BE2C (cell line): ENCODE data around the gene TMCC2.
"Not testable (repeated sequence)": the region's sequence is repeated elsewhere in the genome, so short reads cannot be mapped to it uniquely, and the experiment has no call there.

Experiments used
- DNase-seq: peaks from one replicate; pipeline ENCODE4 v3.0.0-alpha.2; 2020
- H3K27me3 ChIP-seq: fragments of 250-450 bp; sonication (Bioruptor Pico); 2 replicates; pipeline ENCODE4 v1.5.1; 2020; ENCODE audit warnings: mild to moderate bottlenecking
- H3K36me3 ChIP-seq: fragments of 250-450 bp; sonication (Bioruptor Pico); 2 replicates; pipeline ENCODE4 v1.5.1; 2020; ENCODE audit warnings: mild to moderate bottlenecking
- H3K4me1 ChIP-seq: fragments of 250-450 bp; sonication (Bioruptor Pico); 2 replicates; pipeline ENCODE4 v1.5.1; 2020
- H3K4me3 ChIP-seq: 2 replicates; pipeline ENCODE4 v1.5.1; 2011; ENCODE audit warnings: low read depth, low read length
- H3K9me3 ChIP-seq: fragments of 250-450 bp; sonication (Bioruptor Pico); 2 replicates; pipeline ENCODE4 v1.5.1; 2020
- CTCF ChIP-seq: IDR thresholded peaks from 2 replicates; pipeline ENCODE4 v1.5.1; 2012; ENCODE audit warnings: mild to moderate bottlenecking, low read depth, low read length

TMCC2 gene

GRCh38 chr1:205229399-205229871, 1.7 kb downstream of the TMCC2 start:
- TF ChIP-seq CTCF, result peak; percentile 47; the same call in 1 of the 2 replicates
- Histone ChIP-seq H3K4me1 (peaks cover 3% of the 10 kb centered on the region; the same call in 1 of the 2 replicates), H3K9me3 (no peaks in the 10 kb centered on the region), H3K27me3 (no peaks in the 10 kb centered on the region), H3K4me3 (peak overlapping the region; percentile 74), H3K36me3 (no peaks in the 10 kb centered on the region)
- peak; percentile 74 for DNase-seq

- Histone ChIP-seq H3K9me3 (no peaks in the 10 kb centered on the region), H3K4me3 (no peak overlapping the region; the same call in 1 of the 2 replicates), H3K27me3 (no peaks in the 10 kb centered on the region), H3K4me1 (peaks cover 3% of the 10 kb centered on the region; the same call in 1 of the 2 replicates), H3K36me3 (no peaks in the 10 kb centered on the region)
- no peak for DNase-seq
- TF ChIP-seq CTCF, result no peak
Observed at GRCh38 chr1:205229916-205230700, 2.4 kb downstream of the TMCC2 start.

GRCh38 chr1:205230982-205231381, 3.2 kb downstream of the TMCC2 start:
- H3K4me1 ChIP-seq, result peaks cover 3% of the 10 kb centered on the region; the same call in 1 of the 2 replicates
- no peaks in the 10 kb centered on the region for H3K27me3 ChIP-seq
- no peak for TF ChIP-seq CTCF
- no peak overlapping the region for H3K4me3 ChIP-seq
- DNase-seq, result no peak
- no peaks in the 10 kb centered on the region for H3K9me3 ChIP-seq
- no peaks in the 10 kb centered on the region for H3K36me3 ChIP-seq

- Histone ChIP-seq H3K4me3 (no peak overlapping the region), H3K4me1 (peaks cover 3% of the 10 kb centered on the region; the same call in 1 of the 2 replicates), H3K9me3 (no peaks in the 10 kb centered on the region), H3K27me3 (no peaks in the 10 kb centered on the region), H3K36me3 (no peaks in the 10 kb centered on the region)
- TF ChIP-seq CTCF, result no peak
- DNase-seq, result no peak
Observed at GRCh38 chr1:205232127-205232820, 4.5 kb downstream of the TMCC2 start.

- Histone ChIP-seq H3K9me3 (no peaks in the 10 kb centered on the region), H3K4me1 (peaks cover 3% of the 10 kb centered on the region; the same call in 1 of the 2 replicates), H3K27me3 (no peaks in the 10 kb centered on the region), H3K4me3 (no peak overlapping the region), H3K36me3 (no peaks in the 10 kb centered on the region)
- no peak for TF ChIP-seq CTCF
- no peak for DNase-seq
Observed at GRCh38 chr1:205232945-205233397, 5.2 kb downstream of the TMCC2 start.

- H3K4me1 ChIP-seq, H3K4me3 ChIP-seq, H3K27me3 ChIP-seq, DNase-seq, H3K36me3 ChIP-seq, H3K9me3 ChIP-seq: not testable (repeated sequence)
Observed at GRCh38 chr1:205233986-205234385, 6.2 kb downstream of the TMCC2 start.
